MM.1S (cell line): ENCODE data around the gene OR10H3.

Experiments used
- DNase-seq: peaks from one replicate; pipeline ENCODE4 v3.0.0-alpha.2; 2015
- H2AFZ ChIP-seq: fragments of 300-600 bp; sonication (generic); 2 replicates; pipeline ENCODE4 v1.6.0; 2016; ENCODE audit warnings: antibody characterized with exemption, low read length
- H3F3A ChIP-seq: fragments of 300-600 bp; sonication (generic); 2 replicates; pipeline ENCODE4 v1.6.1; 2016; ENCODE audit warnings: mild to moderate bottlenecking, antibody characterized with exemption, low read length, moderate library complexity, mixed read lengths; ENCODE audit not compliant: insufficient read depth
- H3K27ac ChIP-seq: fragments of 300-600 bp; sonication (generic); 2 replicates; pipeline ENCODE4 v1.5.1; 2016; ENCODE audit warnings: mild to moderate bottlenecking, low read length
- H3K27me3 ChIP-seq: fragments of 300-600 bp; sonication (generic); replicated peaks from 2 replicates; pipeline ENCODE4 v1.6.0; 2016; ENCODE audit warnings: low read length; ENCODE audit not compliant: insufficient read depth
- H3K36me3 ChIP-seq: fragments of 300-600 bp; sonication (generic); replicated peaks from 2 replicates; pipeline ENCODE4 v1.6.1; 2016; ENCODE audit warnings: mild to moderate bottlenecking, low read length, mixed read lengths; ENCODE audit not compliant: insufficient read depth
- H3K4me1 ChIP-seq: fragments of 300-600 bp; sonication (generic); 2 replicates; pipeline ENCODE4 v1.6.1; 2016; ENCODE audit warnings: low read length, mixed read lengths
- H3K4me2 ChIP-seq: fragments of 300-600 bp; sonication (generic); 2 replicates; pipeline ENCODE4 v1.6.0; 2016; ENCODE audit warnings: low read depth, low read length
- H3K4me3 ChIP-seq: fragments of 300-600 bp; sonication (generic); 2 replicates; pipeline ENCODE4 v1.5.1; 2016; ENCODE audit warnings: low read length, mixed read lengths
- H3K79me2 ChIP-seq: fragments of 300-600 bp; sonication (generic); 2 replicates; pipeline ENCODE4 v1.6.1; 2016; ENCODE audit warnings: mixed run types, low read length, mixed read lengths
- H3K9ac ChIP-seq: fragments of 300-600 bp; sonication (generic); 2 replicates; pipeline ENCODE4 v1.6.1; 2016; ENCODE audit warnings: low read length, mixed read lengths
- H3K9me2 ChIP-seq: fragments of 300-600 bp; sonication (generic); replicated peaks from 2 replicates; pipeline ENCODE4 v1.6.1; 2016; ENCODE audit warnings: mild to moderate bottlenecking, low read length, mixed read lengths; ENCODE audit not compliant: insufficient read depth
- H3K9me3 ChIP-seq: fragments of 300-600 bp; sonication (generic); replicated peaks from 2 replicates; pipeline ENCODE4 v1.6.1; 2016; ENCODE audit warnings: mild to moderate bottlenecking, low read length, mixed read lengths; ENCODE audit not compliant: insufficient read depth
- H4K20me1 ChIP-seq: fragments of 300-600 bp; sonication (generic); 2 replicates; pipeline ENCODE4 v1.6.1; 2016; ENCODE audit warnings: mild to moderate bottlenecking, low read length, moderate library complexity, mixed read lengths; ENCODE audit not compliant: insufficient read depth
- EZH2 ChIP-seq: fragments of 300-600 bp; sonication (generic); optimal IDR thresholded peaks from 2 replicates; pipeline ENCODE3; 2017; ENCODE audit warnings: low read depth, mild to moderate bottlenecking, antibody characterized with exemption, low read length, mixed read lengths
- EZH2phosphoT487 ChIP-seq: fragments of 300-600 bp; sonication (generic); IDR thresholded peaks from 2 replicates; pipeline ENCODE4 v1.6.1; 2018; ENCODE audit warnings: antibody characterized with exemption, low read length
- TF ChIP-seq, protein P1 (sequence below): fragments of 300-600 bp; sonication (generic); IDR thresholded peaks from 2 replicates; pipeline ENCODE4 v1.5.1; 2016; ENCODE audit warnings: antibody characterized with exemption, low read length, mixed read lengths

The OR10H3 gene, protein sequence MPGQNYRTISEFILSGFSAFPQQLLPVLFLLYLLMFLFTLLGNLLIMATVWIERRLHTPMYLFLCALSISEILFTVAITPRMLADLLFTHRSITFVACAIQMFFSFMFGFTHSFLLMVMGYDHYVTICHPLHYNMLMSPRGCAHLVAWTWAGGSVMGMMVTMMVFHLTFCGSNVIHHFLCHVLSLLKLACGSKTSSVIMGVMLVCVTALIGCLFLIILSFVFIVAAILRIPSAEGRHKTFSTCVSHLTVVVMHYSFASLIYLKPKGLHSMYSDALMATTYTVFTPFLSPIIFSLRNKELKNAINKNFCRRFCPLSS

GRCh38 chr19:15737722-15738121, at the start of gene OR10H3:
Gene OR10H3 (plus strand): TSS chr19:15737985. CDS start chr19:15741393, 3,408 bp downstream.
- H3K9me2 ChIP-seq, result no peaks in the 10 kb centered on the region
- no peak within 1 kb of the TSS for H3K4me3 ChIP-seq
- H3K4me1 ChIP-seq, result no peaks in the 10 kb centered on the region
- H3K79me2 ChIP-seq, result no peaks in the 10 kb centered on the region
- no peak for TF ChIP-seq EZH2
- TF ChIP-seq EZH2phosphoT487, result no peak
- TF ChIP-seq, protein P1, sequence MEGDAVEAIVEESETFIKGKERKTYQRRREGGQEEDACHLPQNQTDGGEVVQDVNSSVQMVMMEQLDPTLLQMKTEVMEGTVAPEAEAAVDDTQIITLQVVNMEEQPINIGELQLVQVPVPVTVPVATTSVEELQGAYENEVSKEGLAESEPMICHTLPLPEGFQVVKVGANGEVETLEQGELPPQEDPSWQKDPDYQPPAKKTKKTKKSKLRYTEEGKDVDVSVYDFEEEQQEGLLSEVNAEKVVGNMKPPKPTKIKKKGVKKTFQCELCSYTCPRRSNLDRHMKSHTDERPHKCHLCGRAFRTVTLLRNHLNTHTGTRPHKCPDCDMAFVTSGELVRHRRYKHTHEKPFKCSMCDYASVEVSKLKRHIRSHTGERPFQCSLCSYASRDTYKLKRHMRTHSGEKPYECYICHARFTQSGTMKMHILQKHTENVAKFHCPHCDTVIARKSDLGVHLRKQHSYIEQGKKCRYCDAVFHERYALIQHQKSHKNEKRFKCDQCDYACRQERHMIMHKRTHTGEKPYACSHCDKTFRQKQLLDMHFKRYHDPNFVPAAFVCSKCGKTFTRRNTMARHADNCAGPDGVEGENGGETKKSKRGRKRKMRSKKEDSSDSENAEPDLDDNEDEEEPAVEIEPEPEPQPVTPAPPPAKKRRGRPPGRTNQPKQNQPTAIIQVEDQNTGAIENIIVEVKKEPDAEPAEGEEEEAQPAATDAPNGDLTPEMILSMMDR, result no peak
- no peak within 1 kb of the TSS for H3K27ac ChIP-seq
- no peaks in the 10 kb centered on the region for H3K9me3 ChIP-seq
- H4K20me1 ChIP-seq, result no peaks in the 10 kb centered on the region
- H3K27me3 ChIP-seq, result peaks cover 74% of the 10 kb centered on the region
- H3F3A ChIP-seq, result no peaks in the 10 kb centered on the region
- no peak within 1 kb of the TSS for H3K4me2 ChIP-seq
- H3K36me3 ChIP-seq, result no peaks in the 10 kb centered on the region
- H3K9ac ChIP-seq, result no peak within 1 kb of the TSS
- DNase-seq, result no peak
- no peak within 1 kb of the TSS for H2AFZ ChIP-seq

DNA sequence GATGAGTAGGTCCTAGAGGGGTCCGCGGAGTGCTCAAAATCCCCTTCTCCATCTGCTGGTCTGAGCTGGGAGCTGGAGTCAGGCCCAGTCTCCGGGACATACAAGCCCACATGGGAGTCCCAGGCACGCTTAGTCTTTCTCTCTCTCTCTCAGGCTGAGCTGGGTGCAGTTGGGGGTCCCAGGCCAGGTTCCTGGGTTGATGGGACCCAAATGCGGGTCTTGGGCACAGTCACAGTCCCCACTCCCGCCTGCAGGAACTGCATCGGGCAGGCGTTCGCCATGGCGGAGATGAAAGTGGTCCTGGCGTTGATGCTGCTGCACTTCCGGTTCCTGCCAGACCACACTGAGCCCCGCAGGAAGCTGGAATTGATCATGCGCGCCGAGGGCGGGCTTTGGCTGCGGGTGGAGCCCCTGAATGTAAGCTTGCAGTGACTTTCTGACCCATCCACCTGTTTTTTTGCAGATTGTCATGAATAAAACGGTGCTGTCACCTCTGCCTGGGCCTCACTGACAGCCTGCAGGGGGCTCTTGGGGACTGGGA, 41.1 kb upstream of the OR10H3 start:
- no peak overlapping the region for H3K9ac ChIP-seq
- peak overlapping the region; percentile 24 for H3K4me2 ChIP-seq
- no peaks in the 10 kb centered on the region for H3K9me3 ChIP-seq
- DNase-seq, result no peak
- H3F3A ChIP-seq, result no peaks in the 10 kb centered on the region
- H4K20me1 ChIP-seq, result no peaks in the 10 kb centered on the region
- H3K4me3 ChIP-seq, result no peak overlapping the region; the same call in 1 of the 2 replicates
- H3K79me2 ChIP-seq, result no peaks in the 10 kb centered on the region
- no peaks in the 10 kb centered on the region for H3K36me3 ChIP-seq
- H3K27me3 ChIP-seq, result peaks cover 47% of the 10 kb centered on the region
- no peaks in the 10 kb centered on the region for H3K4me1 ChIP-seq
- H3K27ac ChIP-seq, result no peak overlapping the region
- peak overlapping the region; percentile 59 for H2AFZ ChIP-seq
- TF ChIP-seq, protein P1, result no peak
- no peak for TF ChIP-seq EZH2phosphoT487
- no peak for TF ChIP-seq EZH2
- H3K9me2 ChIP-seq, result no peaks in the 10 kb centered on the region

GRCh38 chr19:15701757-15702533, 35.8 kb upstream of the OR10H3 start:
- Histone ChIP-seq H3K36me3 (no peaks in the 10 kb centered on the region), H3K9ac (no peak overlapping the region), H4K20me1 (no peaks in the 10 kb centered on the region), H3K9me3 (no peaks in the 10 kb centered on the region), H3K79me2 (no peaks in the 10 kb centered on the region), H3K4me2 (no peak overlapping the region), H3K4me1 (no peaks in the 10 kb centered on the region), H3K27me3 (peaks cover 69% of the 10 kb centered on the region), H2AFZ (no peak overlapping the region), H3K27ac (no peak overlapping the region), H3F3A (no peaks in the 10 kb centered on the region), H3K4me3 (no peak overlapping the region), H3K9me2 (no peaks in the 10 kb centered on the region)
- TF ChIP-seq EZH2phosphoT487, result no peak
- TF ChIP-seq, protein P1, result no peak
- no peak for TF ChIP-seq EZH2
- DNase-seq, result no peak
